GM03348 (cell line): ENCODE results near the gene DRD2.

Source experiments
- DNase-seq: peaks from one replicate; pipeline ENCODE4 v3.0.0; 2012; ENCODE audit warnings: low spot score

DRD2 gene

GRCh38 chr11:113446112-113446511 lies 29.1 kb downstream of the DRD2 start:
- DNase-seq: no peak

GRCh38 chr11:113444502-113445123 lies 30.6 kb downstream of the DRD2 start:
- DNase-seq: no peak

- no peak for DNase-seq
Observed at GRCh38 chr11:113440816-113441215, 34.4 kb downstream of the DRD2 start.

- DNase-seq: no peak
Observed at GRCh38 chr11:113436672-113437252, 38.4 kb downstream of the DRD2 start.

GRCh38 chr11:113435190-113435968 lies 39.8 kb downstream of the DRD2 start:
- DNase-seq: no peak

GRCh38 chr11:113431746-113432145 lies 43.5 kb downstream of the DRD2 start:
- no peak for DNase-seq

- no peak for DNase-seq
Observed at GRCh38 chr11:113426686-113427085, 48.5 kb downstream of the DRD2 start.

- DNase-seq: no peak
Observed at GRCh38 chr11:113420808-113421207, 54.4 kb downstream of the DRD2 start.

- DNase-seq: no peak
Observed at GRCh38 chr11:113419454-113420003, 55.7 kb downstream of the DRD2 start.

GRCh38 chr11:113417428-113417827 lies 57.8 kb downstream of the DRD2 start:
- DNase-seq: no peak

- DNase-seq: no peak
Observed at GRCh38 chr11:113415343-113415742, 59.9 kb downstream of the DRD2 start.

- DNase-seq: no peak
Observed at GRCh38 chr11:113412675-113413074, 62.5 kb downstream of the DRD2 start.

GRCh38 chr11:113411536-113411935 lies 63.7 kb downstream of the DRD2 start:
- no peak for DNase-seq

GRCh38 chr11:113410414-113411135 lies 64.6 kb downstream of the DRD2 start:
- no peak for DNase-seq

GRCh38 chr11:113409526-113409925 lies 65.7 kb downstream of the DRD2 start:
- DNase-seq: no peak

GRCh38 chr11:113408887-113409286 lies 66.3 kb downstream of the DRD2 start:
- no peak for DNase-seq

- no peak for DNase-seq
Observed at GRCh38 chr11:113408206-113408605, 67.0 kb downstream of the DRD2 start.

- DNase-seq: no peak
Observed at GRCh38 chr11:113407163-113407562, 68.0 kb downstream of the DRD2 start.

- DNase-seq: no peak
Observed at GRCh38 chr11:113405724-113406478, 69.3 kb downstream of the DRD2 start.

GRCh38 chr11:113404859-113405430 lies 70.3 kb downstream of the DRD2 start:
- DNase-seq: no peak

- DNase-seq: no peak
Observed at GRCh38 chr11:113401718-113402117, 73.5 kb downstream of the DRD2 start.
